SK-N-SH treated with all-trans-retinoic acid at 6 μM for 48 hours (cell line): Measurements from ENCODE around the gene CDH9.

ENCODE experiments used
- ATAC-seq: fragments of 200-7000 bp; cut with Tn5 transposase; 3 replicates; pipeline ENCODE4 v1.9.1; 2020; ENCODE audit warnings: mild to moderate bottlenecking, moderate library complexity
- ARNTL ChIP-seq: fragments of 450-650 bp; formaldehyde crosslinking; IDR thresholded peaks from 2 replicates; pipeline ENCODE4 v1.5.0; 2020; ENCODE audit warnings: low read depth, mild to moderate bottlenecking, moderate library complexity, borderline replicate concordance
- BACH2 ChIP-seq: fragments of 250-450 bp; sonication (Bioruptor Pico); IDR thresholded peaks from 2 replicates; pipeline ENCODE4 v1.9.0; 2021; ENCODE audit warnings: mild to moderate bottlenecking, borderline replicate concordance
- CSDC2 ChIP-seq: fragments of 250-450 bp; sonication (Bioruptor Pico); IDR thresholded peaks from 2 replicates; pipeline ENCODE4 v1.5.0; 2020; ENCODE audit warnings: mild to moderate bottlenecking, moderate library complexity
- CSRNP3 ChIP-seq: fragments of 250-450 bp; sonication (Bioruptor Pico); IDR thresholded peaks from 2 replicates; pipeline ENCODE4 v1.5.1; 2021; ENCODE audit warnings: mild to moderate bottlenecking, moderate library complexity
- ESRRG ChIP-seq: fragments of 250-450 bp; sonication (Bioruptor Pico); IDR thresholded peaks from 2 replicates; pipeline ENCODE4 v1.6.1; 2021; ENCODE audit warnings: mild to moderate bottlenecking
- OSR1 ChIP-seq: fragments of 250-450 bp; sonication (Bioruptor Pico); IDR thresholded peaks from 2 replicates; pipeline ENCODE4 v1.8.0; 2022; ENCODE audit warnings: moderate library complexity, mild to moderate bottlenecking, inconsistent platforms
- PPARA ChIP-seq: fragments of 250-450 bp; sonication (Bioruptor Pico); IDR thresholded peaks from 2 replicates; pipeline ENCODE4 v1.5.0; 2020; ENCODE audit warnings: mild to moderate bottlenecking, borderline replicate concordance
- RARB ChIP-seq: fragments of 250-450 bp; sonication (Bioruptor Pico); IDR thresholded peaks from 2 replicates; pipeline ENCODE4 v1.8.0; 2021; ENCODE audit warnings: mild to moderate bottlenecking, moderate library complexity
- SNAI2 ChIP-seq: fragments of 250-450 bp; sonication (Bioruptor Pico); IDR thresholded peaks from 2 replicates; pipeline ENCODE4 v1.5.0; 2020; ENCODE audit warnings: mild to moderate bottlenecking, moderate library complexity
- TCF4 ChIP-seq: fragments of 250-450 bp; sonication (Bioruptor Pico); IDR thresholded peaks from 2 replicates; pipeline ENCODE4 v1.8.0; 2021; ENCODE audit warnings: mild to moderate bottlenecking, moderate library complexity, borderline replicate concordance
- TOX ChIP-seq: fragments of 250-450 bp; sonication (Bioruptor Pico); IDR thresholded peaks from 2 replicates; pipeline ENCODE4 v1.8.0; 2021; ENCODE audit warnings: mild to moderate bottlenecking, moderate library complexity, borderline replicate concordance
- TSHZ2 ChIP-seq: fragments of 250-450 bp; sonication (Bioruptor Pico); IDR thresholded peaks from 2 replicates; pipeline ENCODE4 v1.5.0; 2020; ENCODE audit warnings: mild to moderate bottlenecking, moderate library complexity
- ZC3H10 ChIP-seq: fragments of 250-450 bp; sonication (Bioruptor Pico); IDR thresholded peaks from 2 replicates; pipeline ENCODE4 v1.5.1; 2021; ENCODE audit warnings: mild to moderate bottlenecking, moderate library complexity
- ZFP3 ChIP-seq: fragments of 250-450 bp; sonication (Bioruptor Pico); IDR thresholded peaks from 2 replicates; pipeline ENCODE4 v1.5.0; 2020; ENCODE audit warnings: mild to moderate bottlenecking, moderate library complexity
- ZFP30 ChIP-seq: fragments of 450-650 bp; formaldehyde crosslinking; IDR thresholded peaks from 2 replicates; pipeline ENCODE4 v1.5.0; 2022; ENCODE audit warnings: mild to moderate bottlenecking, moderate library complexity
- ZNF70 ChIP-seq: fragments of 450-650 bp; formaldehyde crosslinking; IDR thresholded peaks from 2 replicates; pipeline ENCODE4 v1.5.0; 2020; ENCODE audit warnings: mild to moderate bottlenecking, moderate library complexity
- ZNF8 ChIP-seq: fragments of 450-650 bp; formaldehyde crosslinking; IDR thresholded peaks from 2 replicates; pipeline ENCODE4 v1.5.0; 2020; ENCODE audit warnings: mild to moderate bottlenecking, moderate library complexity
- TF ChIP-seq, protein P1 (sequence below): fragments of 250-450 bp; sonication (Bioruptor Pico); IDR thresholded peaks from 2 replicates; pipeline ENCODE4 v1.5.1; 2020; ENCODE audit warnings: low read depth, mild to moderate bottlenecking, moderate library complexity
- TF ChIP-seq, protein P2 (sequence below): fragments of 250-450 bp; sonication (Bioruptor Pico); IDR thresholded peaks from 2 replicates; pipeline ENCODE4 v1.8.0; 2021; ENCODE audit warnings: low read depth, mild to moderate bottlenecking, moderate library complexity, borderline replicate concordance

Gene CDH9

GRCh38 chr5:27008604-27009539 lies 29.5 kb downstream of the CDH9 start:
- no peak for ATAC-seq
- no peak for TF ChIP-seq OSR1 (CRISPR knock-in tag)
- no peak for TF ChIP-seq TCF4 (CRISPR knock-in tag)
- TF ChIP-seq CSDC2 (CRISPR knock-in tag) = no peak
- TF ChIP-seq, protein P1, sequence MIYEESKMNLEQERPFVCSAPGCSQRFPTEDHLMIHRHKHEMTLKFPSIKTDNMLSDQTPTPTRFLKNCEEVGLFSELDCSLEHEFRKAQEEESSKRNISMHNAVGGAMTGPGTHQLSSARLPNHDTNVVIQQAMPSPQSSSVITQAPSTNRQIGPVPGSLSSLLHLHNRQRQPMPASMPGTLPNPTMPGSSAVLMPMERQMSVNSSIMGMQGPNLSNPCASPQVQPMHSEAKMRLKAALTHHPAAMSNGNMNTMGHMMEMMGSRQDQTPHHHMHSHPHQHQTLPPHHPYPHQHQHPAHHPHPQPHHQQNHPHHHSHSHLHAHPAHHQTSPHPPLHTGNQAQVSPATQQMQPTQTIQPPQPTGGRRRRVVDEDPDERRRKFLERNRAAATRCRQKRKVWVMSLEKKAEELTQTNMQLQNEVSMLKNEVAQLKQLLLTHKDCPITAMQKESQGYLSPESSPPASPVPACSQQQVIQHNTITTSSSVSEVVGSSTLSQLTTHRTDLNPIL = no peak
- TF ChIP-seq ZFP3 (CRISPR knock-in tag) = no peak
- TF ChIP-seq ZNF8 (CRISPR knock-in tag) = no peak
- no peak for TF ChIP-seq SNAI2 (CRISPR knock-in tag)
- no peak for TF ChIP-seq ZC3H10 (CRISPR knock-in tag)
- TF ChIP-seq ARNTL (CRISPR knock-in tag) = no peak
- TF ChIP-seq BACH2 (CRISPR knock-in tag) = no peak
- TF ChIP-seq CSRNP3 (CRISPR knock-in tag) = no peak
- no peak for TF ChIP-seq PPARA

GRCh38 chr5:27007121-27007520 lies 31.3 kb downstream of the CDH9 start:
- TF ChIP-seq, protein P2, sequence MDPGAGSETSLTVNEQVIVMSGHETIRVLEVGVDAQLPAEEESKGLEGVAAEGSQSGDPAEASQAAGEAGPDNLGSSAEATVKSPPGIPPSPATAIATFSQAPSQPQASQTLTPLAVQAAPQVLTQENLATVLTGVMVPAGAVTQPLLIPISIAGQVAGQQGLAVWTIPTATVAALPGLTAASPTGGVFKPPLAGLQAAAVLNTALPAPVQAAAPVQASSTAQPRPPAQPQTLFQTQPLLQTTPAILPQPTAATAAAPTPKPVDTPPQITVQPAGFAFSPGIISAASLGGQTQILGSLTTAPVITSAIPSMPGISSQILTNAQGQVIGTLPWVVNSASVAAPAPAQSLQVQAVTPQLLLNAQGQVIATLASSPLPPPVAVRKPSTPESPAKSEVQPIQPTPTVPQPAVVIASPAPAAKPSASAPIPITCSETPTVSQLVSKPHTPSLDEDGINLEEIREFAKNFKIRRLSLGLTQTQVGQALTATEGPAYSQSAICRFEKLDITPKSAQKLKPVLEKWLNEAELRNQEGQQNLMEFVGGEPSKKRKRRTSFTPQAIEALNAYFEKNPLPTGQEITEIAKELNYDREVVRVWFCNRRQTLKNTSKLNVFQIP (CRISPR knock-in tag) = no peak
- TF ChIP-seq ZFP3 (CRISPR knock-in tag) (no peak), CSRNP3 (CRISPR knock-in tag) (no peak), TSHZ2 (CRISPR knock-in tag) (no peak), TOX (CRISPR knock-in tag) (no peak), CSDC2 (CRISPR knock-in tag) (no peak), ESRRG (CRISPR knock-in tag) (no peak), RARB (CRISPR knock-in tag) (no peak), ARNTL (CRISPR knock-in tag) (no peak), ZFP30 (no peak)
- TF ChIP-seq, protein P1 = no peak
- ATAC-seq = no peak

DNA sequence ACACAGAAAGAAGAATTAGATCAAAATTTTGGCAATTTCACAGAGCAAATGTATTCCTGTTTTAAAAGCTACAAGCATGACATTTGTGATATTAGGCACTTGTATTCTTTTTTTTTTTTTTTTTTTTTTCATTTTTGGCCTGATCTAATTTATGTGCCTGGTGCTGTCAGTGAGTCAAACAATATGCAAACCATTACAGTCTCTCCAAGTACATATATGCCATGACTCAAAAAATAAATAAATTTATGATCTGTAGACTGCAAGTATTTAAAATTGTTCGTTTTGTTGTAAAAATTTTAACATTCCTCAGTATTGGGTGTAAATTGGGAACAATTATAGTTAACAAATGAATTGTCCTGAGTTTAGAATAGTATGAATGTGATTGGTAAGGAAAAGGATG lies 51.4 kb downstream of the CDH9 start:
- ATAC-seq = no peak
- TF ChIP-seq CSRNP3 (CRISPR knock-in tag) (no peak), ZNF70 (CRISPR knock-in tag) (no peak), ZNF8 (CRISPR knock-in tag) (no peak), BACH2 (CRISPR knock-in tag) (no peak), CSDC2 (CRISPR knock-in tag) (no peak), SNAI2 (CRISPR knock-in tag) (no peak), TCF4 (CRISPR knock-in tag) (no peak), ZFP30 (no peak), RARB (CRISPR knock-in tag) (no peak)
